GM19468 (cell line): ENCODE measurements around the gene TRABD2B.

ENCODE experiments used
- ATAC-seq: cut with Tn5 transposase; IDR thresholded peaks from one replicate; pipeline ENCODE4 v1.9.1; 2021; ENCODE audit warnings: mild to moderate bottlenecking, moderate library complexity, moderate number of reproducible peaks; ENCODE audit not compliant: unreplicated experiment; ENCODE audit errors: extremely low read depth

TRABD2B gene

GRCh38 chr1:47941609-47942239 lies 55.5 kb downstream of the TRABD2B start:
- no peak for ATAC-seq

- no peak for ATAC-seq
Observed at GRCh38 chr1:47940779-47941178, 56.4 kb downstream of the TRABD2B start.

GRCh38 chr1:47940326-47940725 lies 56.9 kb downstream of the TRABD2B start:
- ATAC-seq = no peak

- no peak for ATAC-seq
Observed at GRCh38 chr1:47938520-47938919, 58.7 kb downstream of the TRABD2B start.

- ATAC-seq = no peak
Observed at GRCh38 chr1:47937586-47938254, 59.5 kb downstream of the TRABD2B start.

- no peak for ATAC-seq
Observed at GRCh38 chr1:47936916-47937551, 60.2 kb downstream of the TRABD2B start.

- no peak for ATAC-seq
Observed at GRCh38 chr1:47935856-47936255, 61.3 kb downstream of the TRABD2B start.

- no peak for ATAC-seq
Observed at GRCh38 chr1:47935163-47935562, 62.0 kb downstream of the TRABD2B start.

- ATAC-seq = no peak
Observed at GRCh38 chr1:47934243-47934805, 62.9 kb downstream of the TRABD2B start.

GRCh38 chr1:47932743-47933142 lies 64.4 kb downstream of the TRABD2B start:
- ATAC-seq = no peak

- no peak for ATAC-seq
Observed at GRCh38 chr1:47931395-47931794, 65.8 kb downstream of the TRABD2B start.

- no peak for ATAC-seq
Observed at GRCh38 chr1:47930210-47930840, 66.9 kb downstream of the TRABD2B start.

GRCh38 chr1:47927165-47927564 lies 70.0 kb downstream of the TRABD2B start:
- no peak for ATAC-seq

GRCh38 chr1:47926461-47926999 lies 70.7 kb downstream of the TRABD2B start:
- ATAC-seq = no peak

- ATAC-seq = no peak
Observed at GRCh38 chr1:47924270-47925048, 72.7 kb downstream of the TRABD2B start.

- ATAC-seq = no peak
Observed at GRCh38 chr1:47921935-47922415, 75.2 kb downstream of the TRABD2B start.

GRCh38 chr1:47919113-47919833 lies 77.9 kb downstream of the TRABD2B start:
- ATAC-seq = no peak

- ATAC-seq = no peak
Observed at GRCh38 chr1:47918257-47918867, 78.8 kb downstream of the TRABD2B start.

GRCh38 chr1:47917687-47918086 lies 79.5 kb downstream of the TRABD2B start:
- ATAC-seq = no peak
